DMS 273 (cell line): Measurements from ENCODE around the gene ZBTB7B.

Source experiments
- DNase-seq: peaks from one replicate; lab custom pipeline; 2025; ENCODE audit not compliant: unreplicated experiment; lab: John Stamatoyannopoulos, UW

ZBTB7B gene

DNA sequence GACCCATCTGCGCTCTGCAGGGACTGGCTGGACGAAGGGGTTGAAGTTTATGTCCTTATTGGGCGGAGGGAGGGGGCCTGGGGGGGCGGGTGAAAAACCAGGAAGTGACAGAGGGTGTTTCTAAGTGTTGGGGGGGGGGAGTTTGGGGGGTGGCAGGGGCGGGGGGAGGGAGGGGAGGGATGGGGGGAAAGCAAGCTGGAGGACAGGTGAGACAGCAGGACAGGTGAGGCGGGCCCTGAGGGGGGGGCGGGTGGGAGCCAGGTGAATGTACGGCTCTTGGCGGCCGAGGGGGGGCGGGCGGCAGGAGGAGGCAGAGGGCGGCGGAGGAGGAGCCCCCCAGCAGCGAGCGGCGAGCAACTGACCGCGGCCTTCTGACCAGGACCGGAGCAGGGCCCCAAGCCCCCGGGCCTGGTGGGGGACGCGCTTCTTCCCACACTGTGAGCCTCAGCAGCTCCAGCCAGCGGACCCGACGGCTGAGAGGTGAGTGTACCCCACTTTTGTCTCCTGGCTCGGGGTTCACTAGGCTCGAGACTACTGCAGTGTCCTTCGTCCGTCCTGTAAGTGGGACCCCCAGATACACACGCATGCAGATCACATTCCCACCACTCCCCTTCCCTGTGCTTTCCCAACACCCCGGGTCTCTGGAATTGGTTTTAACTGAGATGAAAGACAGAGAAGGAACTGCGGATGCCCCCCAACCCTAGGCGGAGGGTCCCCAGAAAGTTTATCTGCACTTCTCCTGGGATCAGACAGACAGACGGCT lies at the start of gene ZBTB7B:
Gene ZBTB7B (plus strand): TSS at position 339 of the 763 bp plus-strand sequence. CDS start 11,859 bp downstream, outside the sequence.
- DNase-seq = peak; percentile 71

- no peak for DNase-seq
These were observed 49.0 kb upstream of the ZBTB7B start for GRCh38 chr1:154953611-154954038.

- no peak for DNase-seq
These were observed 48.1 kb upstream of the ZBTB7B start for GRCh38 chr1:154954541-154954940.

DNA sequence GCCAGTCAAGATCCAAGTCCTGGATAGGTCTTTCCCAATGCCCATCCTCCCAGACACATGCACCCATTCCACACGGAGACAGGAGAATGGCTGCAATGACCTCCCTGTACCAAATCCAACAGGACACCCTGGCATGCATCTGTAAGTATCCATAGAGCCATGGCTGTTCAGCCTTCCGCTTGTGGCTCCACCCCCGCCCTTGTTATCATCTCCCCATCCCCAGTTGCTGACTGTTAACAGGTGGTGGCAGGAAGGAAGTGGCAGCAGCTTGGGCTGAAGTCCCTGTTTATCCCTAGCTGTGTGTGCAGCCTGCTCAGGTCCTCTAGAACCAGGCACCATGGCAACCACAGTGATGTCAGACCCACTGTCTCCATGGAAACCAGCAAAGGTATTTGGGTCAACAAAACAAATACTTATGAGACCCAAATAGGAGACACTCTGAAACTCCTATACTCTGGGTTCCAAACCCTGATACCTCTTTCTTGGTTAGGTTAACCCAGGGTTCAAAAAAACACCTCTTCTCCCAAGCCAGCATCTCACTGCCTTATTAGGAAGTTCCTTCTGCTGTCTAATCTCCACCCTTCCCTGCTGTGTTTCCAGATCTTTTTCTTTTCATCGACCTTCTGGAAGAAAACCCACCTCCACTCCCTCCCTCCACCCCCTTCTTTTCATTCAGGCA lies 47.4 kb upstream of the ZBTB7B start:
- DNase-seq = peak; percentile 89

- peak; percentile 96 for DNase-seq
These were observed 46.7 kb upstream of the ZBTB7B start, which contains the start of gene PBXIP1 for GRCh38 chr1:154955718-154956543. TSS of gene PBXIP1 (minus strand) at chr1:154956099. CDS start at chr1:154953721, 2,378 bp downstream.

DNA sequence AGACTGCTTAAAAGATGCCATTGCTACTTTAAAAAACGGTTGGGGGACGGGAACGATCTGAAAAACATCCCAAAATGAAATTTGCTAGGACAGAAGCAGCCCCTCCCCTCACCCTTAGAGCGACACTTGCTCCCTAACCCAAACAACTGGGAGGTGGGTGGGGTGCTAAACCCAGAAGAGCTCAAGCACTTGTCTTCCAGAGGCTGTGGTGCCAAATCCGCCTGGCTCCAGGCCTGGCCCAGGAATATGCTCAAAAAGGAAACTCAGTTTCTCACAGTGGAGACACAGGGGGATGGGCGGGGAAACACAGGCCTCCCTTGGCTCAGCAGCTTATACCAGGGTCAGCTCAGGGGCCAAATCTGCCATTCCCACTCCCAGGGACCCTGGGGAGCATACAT lies 46.1 kb upstream of the ZBTB7B start:
- DNase-seq = peak; percentile 77

GRCh38 chr1:154957091-154957657 lies 45.4 kb upstream of the ZBTB7B start:
- no peak for DNase-seq

DNA sequence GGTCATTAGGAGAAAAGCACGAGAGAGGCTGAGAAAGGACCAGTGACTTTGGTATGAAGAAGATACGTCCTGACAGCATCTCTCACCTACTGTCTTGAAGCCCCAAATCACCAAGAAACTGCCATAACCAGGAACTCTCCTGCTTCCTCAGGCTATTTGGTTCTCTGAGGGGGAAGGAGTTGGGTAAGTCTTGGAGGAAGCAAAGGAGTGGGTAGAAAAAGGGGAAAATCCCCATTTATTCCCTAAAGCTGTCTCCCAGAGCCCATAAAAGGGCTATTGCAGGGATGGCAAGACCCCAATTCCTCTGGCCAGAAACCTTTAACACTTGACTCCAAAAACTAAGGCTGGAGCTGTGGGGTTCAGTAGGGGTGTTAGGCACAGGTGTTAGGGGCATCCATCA lies 44.6 kb upstream of the ZBTB7B start:
- no peak for DNase-seq

DNA sequence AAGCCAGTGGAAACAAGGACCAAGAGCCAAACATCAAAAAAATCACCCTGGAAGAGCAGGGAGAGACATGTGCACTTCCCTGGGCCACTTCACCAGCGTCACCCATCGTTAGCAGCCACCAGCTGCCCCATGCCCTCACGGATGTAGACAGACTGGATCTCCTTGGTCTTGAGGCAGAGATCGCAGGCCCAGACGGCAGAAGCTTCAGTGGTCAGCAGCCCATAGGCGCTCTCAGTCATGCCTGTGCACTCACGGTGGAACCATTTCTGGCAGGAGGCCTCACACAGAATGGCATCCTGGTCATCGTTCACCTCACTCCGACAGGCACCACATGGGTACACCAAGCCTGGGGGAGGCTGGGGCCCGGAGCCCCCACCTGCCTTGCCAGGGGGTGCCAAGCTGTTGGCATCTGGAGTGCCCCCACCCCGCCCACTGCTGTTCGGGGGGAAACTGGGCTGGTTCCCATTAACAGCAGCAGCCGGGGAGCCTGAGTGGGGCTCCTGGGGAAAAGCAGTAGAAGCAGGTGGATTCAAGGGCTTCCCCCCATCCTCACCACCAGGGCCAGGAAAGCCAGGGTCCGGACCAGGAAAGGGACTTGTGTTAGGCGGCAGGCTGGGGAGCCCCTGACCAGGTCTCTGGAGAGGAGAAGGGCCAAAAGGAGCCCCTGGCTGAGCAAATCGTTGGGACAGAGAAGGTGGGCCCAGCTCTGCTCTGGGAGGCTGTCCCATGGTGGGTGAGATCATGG lies 43.7 kb upstream of the ZBTB7B start:
- DNase-seq = no peak

- no peak for DNase-seq
These were observed 43.2 kb upstream of the ZBTB7B start for GRCh38 chr1:154959426-154959780.

GRCh38 chr1:154960446-154961136 lies 42.0 kb upstream of the ZBTB7B start:
- DNase-seq = no peak

- peak; percentile 93 for DNase-seq
These were observed 41.1 kb upstream of the ZBTB7B start, which contains the start of gene PYGO2 for GRCh38 chr1:154961207-154962155. TSS of gene PYGO2 (minus strand) at chr1:154961782. CDS start at chr1:154961576, 206 bp downstream.

DNA sequence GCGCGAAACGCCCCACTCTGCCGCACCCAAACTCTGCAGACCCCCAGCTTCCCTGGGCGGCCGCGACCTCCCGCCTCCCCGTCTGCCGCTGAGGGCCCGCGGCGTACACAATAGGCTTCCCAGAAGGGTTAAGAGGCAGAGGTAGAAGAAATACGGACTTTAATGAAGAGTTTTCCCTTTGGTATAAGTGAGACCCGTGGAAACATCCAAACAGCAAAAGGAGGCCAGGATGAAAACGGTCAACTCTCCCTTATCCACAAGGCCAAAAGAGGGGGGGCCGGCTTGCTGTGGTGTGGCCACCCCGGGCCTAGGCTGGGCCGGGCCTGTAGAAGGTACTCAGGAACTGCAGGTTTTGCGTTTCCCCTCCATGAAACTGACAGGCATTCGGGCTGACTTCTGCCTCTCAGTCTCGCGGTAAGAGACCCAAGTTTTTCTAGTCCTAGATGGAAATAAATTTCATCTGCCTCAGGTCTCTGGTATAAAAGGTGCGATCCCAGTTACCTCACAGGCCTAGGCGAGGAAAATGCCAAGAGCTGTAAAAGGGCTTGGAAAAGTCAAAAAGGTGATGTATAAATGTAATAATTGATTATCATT lies 40.3 kb upstream of the ZBTB7B start:
- DNase-seq = peak; percentile 62

DNA sequence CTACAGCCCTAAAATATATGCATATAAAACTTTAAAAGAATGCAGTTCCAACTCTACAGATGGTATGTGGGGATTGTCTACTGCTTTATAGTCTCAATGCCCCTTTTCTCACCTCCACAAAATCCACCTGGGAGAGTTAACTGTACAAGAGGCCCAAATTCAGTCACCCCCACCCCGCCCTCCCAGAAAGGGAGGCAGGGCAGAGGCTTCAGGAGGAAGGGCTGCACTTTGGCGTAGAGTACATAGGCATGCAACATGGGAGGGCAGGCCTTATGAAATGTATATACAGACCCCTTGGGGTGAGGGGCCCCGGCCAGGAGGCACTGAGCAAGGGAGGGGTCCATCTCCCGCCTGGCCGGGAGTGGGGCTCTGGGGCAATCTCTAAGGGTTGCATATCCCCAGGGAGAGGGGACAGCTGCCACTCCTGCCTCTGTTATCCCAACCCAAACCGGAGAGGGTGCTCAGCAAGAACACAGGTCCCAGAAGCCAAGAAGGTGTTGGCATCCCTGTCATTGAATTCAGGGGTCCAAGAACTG lies 39.7 kb upstream of the ZBTB7B start:
- no peak for DNase-seq

- DNase-seq = no peak
These were observed 39.0 kb upstream of the ZBTB7B start for GRCh38 chr1:154963643-154964042.

DNA sequence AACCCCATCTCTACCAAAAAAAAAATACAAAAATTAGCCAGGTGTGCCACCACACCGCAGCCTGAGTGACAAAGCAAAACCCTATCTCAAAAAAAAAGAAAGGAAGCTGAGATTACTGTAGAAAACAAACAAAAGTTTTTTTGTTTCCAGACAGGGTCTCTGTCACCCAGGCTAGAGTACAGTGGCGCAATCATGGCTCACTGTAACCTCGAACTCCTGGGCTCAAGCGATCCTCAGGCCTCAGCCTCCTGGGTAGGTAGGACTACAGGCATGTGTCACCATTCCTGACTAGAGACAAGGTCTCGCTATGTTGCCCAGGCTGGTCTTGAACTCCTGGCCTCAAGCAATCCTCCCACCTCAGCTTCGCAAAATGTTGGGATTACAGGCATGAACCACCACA lies 38.2 kb upstream of the ZBTB7B start:
- DNase-seq = no peak

- no peak for DNase-seq
These were observed 36.5 kb upstream of the ZBTB7B start for GRCh38 chr1:154966111-154966510.

DNA sequence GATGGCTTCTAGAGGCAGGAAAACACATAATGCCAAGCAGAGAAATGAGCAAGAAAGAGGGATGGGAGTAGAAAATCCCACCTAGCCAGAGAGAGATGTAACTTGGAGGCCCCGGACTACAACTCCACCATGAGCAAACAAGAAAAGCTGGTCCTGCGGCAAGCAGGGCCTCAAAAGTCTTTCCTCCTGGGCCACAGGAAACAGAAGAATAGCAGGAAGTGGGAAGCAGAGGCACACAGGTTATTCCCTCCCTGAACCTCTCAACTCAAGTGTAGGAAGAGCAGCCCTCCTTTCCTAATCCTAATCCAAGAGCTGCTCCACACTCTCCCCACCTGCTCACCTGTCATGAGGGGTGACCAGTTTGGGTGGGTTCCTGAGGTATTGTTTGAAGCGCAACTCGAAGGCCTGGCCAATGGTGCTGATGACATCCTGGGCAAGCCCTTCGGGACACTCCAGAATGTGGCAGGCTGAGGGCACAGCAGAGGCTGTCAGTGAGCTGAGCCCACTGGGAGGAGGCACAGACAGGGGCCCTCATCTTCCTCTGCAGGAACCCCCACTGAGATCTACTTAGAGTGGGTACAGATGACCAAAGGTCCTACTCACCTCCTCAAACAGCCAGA lies 35.2 kb upstream of the ZBTB7B start:
- DNase-seq = no peak
